Skeletal muscle cell (primary cell): ENCODE data around the gene UBN1.

ENCODE experiments used
- DNase-seq: peaks from one replicate; pipeline ENCODE4 v3.0.0-alpha.2; 2010; ENCODE audit warnings: low read depth
- H3K4me3 ChIP-seq: 2 replicates; pipeline ENCODE4 v1.5.1; 2011; ENCODE audit warnings: low read depth, mild to moderate bottlenecking, control low read depth, low read length, moderate library complexity

The UBN1 gene, protein sequence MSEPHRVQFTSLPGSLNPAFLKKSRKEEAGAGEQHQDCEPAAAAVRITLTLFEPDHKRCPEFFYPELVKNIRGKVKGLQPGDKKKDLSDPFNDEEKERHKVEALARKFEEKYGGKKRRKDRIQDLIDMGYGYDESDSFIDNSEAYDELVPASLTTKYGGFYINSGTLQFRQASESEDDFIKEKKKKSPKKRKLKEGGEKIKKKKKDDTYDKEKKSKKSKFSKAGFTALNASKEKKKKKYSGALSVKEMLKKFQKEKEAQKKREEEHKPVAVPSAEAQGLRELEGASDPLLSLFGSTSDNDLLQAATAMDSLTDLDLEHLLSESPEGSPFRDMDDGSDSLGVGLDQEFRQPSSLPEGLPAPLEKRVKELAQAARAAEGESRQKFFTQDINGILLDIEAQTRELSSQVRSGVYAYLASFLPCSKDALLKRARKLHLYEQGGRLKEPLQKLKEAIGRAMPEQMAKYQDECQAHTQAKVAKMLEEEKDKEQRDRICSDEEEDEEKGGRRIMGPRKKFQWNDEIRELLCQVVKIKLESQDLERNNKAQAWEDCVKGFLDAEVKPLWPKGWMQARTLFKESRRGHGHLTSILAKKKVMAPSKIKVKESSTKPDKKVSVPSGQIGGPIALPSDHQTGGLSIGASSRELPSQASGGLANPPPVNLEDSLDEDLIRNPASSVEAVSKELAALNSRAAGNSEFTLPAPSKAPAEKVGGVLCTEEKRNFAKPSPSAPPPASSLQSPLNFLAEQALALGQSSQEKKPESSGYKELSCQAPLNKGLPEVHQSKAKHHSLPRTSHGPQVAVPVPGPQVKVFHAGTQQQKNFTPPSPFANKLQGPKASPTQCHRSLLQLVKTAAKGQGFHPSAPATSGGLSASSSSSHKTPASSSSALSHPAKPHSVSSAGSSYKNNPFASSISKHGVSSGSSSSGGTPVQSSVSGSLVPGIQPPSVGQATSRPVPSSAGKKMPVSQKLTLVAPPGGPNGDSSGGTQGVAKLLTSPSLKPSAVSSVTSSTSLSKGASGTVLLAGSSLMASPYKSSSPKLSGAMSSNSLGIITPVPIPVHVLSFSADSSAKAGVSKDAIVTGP (N-terminal part only)

DNA sequence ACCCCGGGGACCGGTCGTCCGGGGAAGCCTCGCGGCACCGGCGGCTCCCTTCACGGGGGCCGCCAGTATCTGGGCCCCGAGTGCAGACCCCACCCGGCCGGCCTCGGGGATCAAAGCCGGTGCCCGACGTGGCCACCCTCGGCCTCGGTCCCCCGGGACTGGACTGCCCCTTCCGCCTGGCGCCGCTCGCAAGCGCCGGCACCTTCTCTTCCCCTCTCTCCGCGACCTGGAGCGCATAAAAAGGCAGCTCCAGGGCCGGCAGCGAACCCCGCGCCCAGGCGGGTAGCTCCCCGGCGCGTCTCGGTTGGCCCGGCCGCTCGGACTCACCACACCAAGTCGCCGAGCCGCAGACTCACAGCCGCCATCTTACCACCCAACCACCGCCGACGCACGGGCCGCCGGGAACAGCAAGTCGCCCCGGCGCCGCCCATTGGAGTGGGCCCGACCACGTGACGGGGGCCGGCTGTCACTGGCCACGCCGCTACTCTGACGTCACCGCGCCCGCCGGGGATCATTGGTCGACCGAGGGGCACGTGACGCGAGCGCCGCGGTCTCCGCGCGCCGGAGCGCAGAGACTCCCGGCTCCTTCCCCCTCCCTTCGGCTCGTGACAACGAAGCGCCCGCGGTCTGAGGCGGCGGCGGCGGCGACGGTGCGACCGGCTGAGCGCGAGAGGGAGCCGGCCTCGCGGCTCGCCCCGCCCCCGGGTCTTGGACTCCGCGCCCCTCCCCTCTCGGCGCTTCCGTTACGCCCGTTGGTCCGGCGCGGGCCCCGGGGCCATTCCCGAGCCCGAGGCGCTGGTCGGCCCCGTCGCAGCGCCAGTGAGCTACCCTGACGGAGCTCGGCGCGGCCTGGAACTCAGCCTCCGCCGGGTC is at the start of gene UBN1, which contains the start of gene GLYR1:
UBN1 (plus strand) TSS at position 581 of the 873 bp plus-strand sequence. CDS start 5,437 bp downstream, outside the sequence.
GLYR1 (minus strand) TSS at position 388 of the 873 bp plus-strand sequence; CDS start at position 365, 23 bp downstream.
- peak within 1 kb of the TSS; percentile 87 for H3K4me3 ChIP-seq
- peak; percentile 84 for DNase-seq

- DNase-seq, result no peak
Observed at GRCh38 chr16:4797805-4798252, 49.5 kb upstream of the UBN1 start.

DNA sequence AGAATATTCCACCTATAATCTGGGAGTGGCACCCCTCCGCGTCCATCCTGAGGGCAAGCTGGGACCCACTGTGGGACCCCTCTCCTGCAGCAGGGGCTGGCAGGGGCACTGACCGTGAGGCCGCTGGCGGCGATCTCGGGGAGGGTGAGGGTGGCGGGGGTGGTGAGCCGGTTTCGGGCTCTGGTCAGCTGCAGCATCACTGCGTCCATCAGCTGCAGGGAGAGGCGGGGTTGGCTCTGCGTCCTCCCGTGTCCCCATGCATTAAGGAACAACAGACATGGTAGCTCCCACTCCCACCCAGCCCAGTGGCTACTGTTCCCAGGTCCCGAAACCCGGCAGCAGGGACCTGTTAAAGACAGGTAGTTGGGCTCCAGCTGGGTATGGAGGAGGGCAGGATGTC is 48.8 kb upstream of the UBN1 start:
- DNase-seq, result no peak
- H3K4me3 ChIP-seq, result no peak overlapping the region

More at GRCh38 chr16:4797805-4798252, 49.5 kb upstream of the UBN1 start:
- no peak overlapping the region for H3K4me3 ChIP-seq

DNA sequence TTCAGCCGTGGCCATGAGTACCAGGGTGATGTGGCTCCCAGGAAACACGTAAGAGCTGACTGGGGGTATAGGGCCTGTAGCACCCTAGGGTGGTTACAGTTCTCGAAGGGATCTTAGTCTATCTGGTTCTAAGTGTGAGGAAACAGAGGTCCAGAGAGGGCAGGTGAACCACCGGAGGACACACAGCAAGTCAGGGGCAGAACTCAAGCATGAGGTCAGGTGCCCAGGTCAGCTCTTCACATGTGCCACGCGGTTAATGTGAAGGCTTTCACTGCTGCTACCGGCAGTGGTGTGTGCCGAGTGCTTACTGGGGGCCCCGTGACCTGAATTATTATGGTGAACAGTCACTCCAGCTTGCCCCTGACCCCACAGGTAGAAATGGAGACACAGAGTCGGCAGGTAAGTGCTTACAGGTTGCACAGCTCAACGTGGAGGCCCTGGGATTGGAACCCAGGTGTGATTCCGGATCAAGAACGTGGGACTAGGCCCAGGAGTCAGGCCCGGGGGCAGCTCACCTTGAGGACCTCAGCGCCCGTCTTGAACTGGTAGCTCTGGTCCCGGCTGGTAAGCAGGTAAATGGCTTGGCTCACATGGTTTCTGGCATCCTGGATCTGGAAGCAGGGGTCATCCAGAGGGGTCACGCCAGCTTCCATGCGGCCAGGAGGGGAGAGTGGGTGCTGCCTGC is 48.0 kb upstream of the UBN1 start:
- no peak for DNase-seq
- no peak overlapping the region for H3K4me3 ChIP-seq

GRCh38 chr16:4800290-4801041 is 46.8 kb upstream of the UBN1 start:
- H3K4me3 ChIP-seq, result no peak overlapping the region
- no peak for DNase-seq

- peak overlapping the region; percentile 72 for H3K4me3 ChIP-seq
- DNase-seq, result no peak
Observed at GRCh38 chr16:4801051-4801961, 46.0 kb upstream of the UBN1 start.

GRCh38 chr16:4801962-4802658 is 45.2 kb upstream of the UBN1 start, which contains the start of gene ROGDI:
TSS of gene ROGDI (minus strand) at chr16:4802633. CDS start at chr16:4802571, 62 bp downstream.
- no peak for DNase-seq
- H3K4me3 ChIP-seq, result peak within 1 kb of the TSS; percentile 72

DNA sequence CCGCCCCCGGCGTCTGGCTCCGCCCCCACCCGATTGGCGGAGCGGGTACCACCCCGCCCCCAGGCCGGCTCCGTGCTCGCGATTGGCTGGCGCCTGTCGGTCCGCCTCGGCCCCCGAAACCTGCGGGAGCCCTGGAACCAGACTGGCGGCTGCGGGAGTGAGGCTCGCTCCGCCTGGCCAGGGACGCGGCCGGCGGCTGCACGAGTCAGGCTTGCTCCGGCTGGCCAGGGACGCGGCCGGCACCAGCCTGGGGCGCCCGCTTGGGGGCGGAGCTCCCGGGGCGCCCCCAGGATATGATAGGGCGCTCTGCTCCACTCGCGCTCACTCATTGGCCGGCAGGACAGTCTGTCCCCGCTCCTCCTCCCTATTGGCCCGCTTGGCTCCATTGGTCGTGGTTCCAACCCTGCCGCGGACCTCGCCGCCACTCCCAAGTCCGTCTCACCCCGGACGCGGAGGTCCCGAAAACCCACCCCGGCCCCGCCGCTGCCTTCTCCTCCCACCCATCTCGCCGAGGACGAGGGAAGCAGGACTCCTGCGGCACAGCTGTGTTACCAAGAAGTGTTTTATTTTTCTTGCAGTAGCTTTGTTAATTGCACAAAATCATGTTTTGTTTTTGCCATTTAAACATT is 44.5 kb upstream of the UBN1 start:
- DNase-seq, result peak; percentile 72
- H3K4me3 ChIP-seq, result peak overlapping the region; percentile 72

GRCh38 chr16:4803401-4803844 is 43.9 kb upstream of the UBN1 start:
- peak overlapping the region; percentile 72 for H3K4me3 ChIP-seq
- DNase-seq, result no peak

GRCh38 chr16:4803898-4804762 is 43.2 kb upstream of the UBN1 start:
- H3K4me3 ChIP-seq, result no peak overlapping the region
- no peak for DNase-seq

DNA sequence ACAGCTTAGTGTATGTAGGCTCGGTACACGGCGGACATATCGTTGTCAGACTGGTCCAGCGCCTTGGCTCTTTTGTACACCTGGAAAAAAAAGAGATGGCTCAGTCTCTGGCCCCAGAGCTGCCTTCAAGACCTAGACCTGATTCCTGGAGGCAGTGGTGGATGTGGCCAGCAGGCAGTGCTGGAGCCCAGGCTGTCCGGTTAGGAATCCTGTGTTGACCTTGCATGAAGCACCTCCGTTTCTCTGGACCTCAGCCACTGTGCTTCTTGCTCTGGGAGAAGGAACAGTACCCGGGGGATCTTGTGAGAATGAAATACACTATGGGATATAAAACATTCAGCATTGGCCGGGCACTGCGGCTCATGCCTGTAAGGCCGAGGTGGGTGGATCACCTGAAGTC is 42.0 kb upstream of the UBN1 start:
- peak; percentile 32 for DNase-seq
- H3K4me3 ChIP-seq, result no peak overlapping the region

DNA sequence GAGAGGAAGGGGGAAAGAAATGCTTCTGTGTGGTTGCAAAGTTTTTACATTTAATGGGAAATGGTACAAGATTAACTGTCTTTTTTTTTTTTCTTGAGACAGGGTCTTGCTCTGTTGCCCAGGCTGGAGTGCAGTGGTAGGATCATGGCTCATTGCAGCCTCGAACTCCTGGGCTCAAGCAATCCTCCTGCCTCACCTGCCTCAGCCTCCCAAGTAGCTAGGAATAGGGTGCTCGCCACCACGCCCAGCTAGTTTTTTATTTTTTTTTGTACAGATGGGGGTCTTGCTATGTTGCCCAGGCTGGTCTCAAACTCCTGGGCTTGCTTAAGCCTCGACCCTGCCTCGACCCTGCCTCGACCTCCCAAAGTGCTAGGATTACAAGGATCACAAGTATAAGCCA is 41.0 kb upstream of the UBN1 start:
- no peak for DNase-seq
- H3K4me3 ChIP-seq, result no peak overlapping the region

GRCh38 chr16:4811242-4811641 is 36.0 kb upstream of the UBN1 start:
- no peak for DNase-seq

DNA sequence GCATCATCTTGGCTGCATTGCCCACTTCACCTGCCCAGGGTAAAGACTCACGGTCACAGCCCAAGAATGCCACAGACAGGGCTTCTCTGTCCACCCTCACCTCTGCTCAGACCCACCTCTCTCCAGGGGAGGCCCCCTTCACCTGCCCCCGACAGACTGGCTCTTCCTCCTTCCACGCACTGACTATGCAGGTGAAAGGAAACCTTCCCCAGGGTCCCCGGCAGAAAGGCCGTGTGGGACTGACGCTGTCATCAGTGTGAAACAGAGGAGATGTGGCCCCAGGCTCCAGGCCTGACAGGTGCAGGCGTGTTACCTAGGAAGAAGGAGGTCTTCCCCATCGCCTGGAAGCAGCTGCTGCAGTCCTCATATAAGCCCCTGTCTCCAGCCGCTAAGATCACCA is 35.5 kb upstream of the UBN1 start:
- H3K4me3 ChIP-seq, result no peak overlapping the region
- no peak for DNase-seq

More at GRCh38 chr16:4811242-4811641, 36.0 kb upstream of the UBN1 start:
- no peak overlapping the region for H3K4me3 ChIP-seq
